OCI-LY3 (cell line): ENCODE results near the gene ENO3.

Experiments used
- H2AFZ ChIP-seq: fragments of 200-600, 300-600 bp; shearing (Covaris generic); 2 replicates; pipeline ENCODE4 v1.6.0; 2014; ENCODE audit warnings: antibody characterized with exemption, low read depth, low read length
- H3K27ac ChIP-seq: fragments of 200-600, 300-600 bp; sonication (generic); 2 replicates; pipeline ENCODE4 v1.5.1; 2014; ENCODE audit warnings: mild to moderate bottlenecking, low read length, moderate library complexity, mixed read lengths
- H3K27me3 ChIP-seq: fragments of 200-600, 300-600 bp; sonication (generic); 2 replicates; pipeline ENCODE4 v1.6.1; 2014; ENCODE audit warnings: low read depth, low read length, mixed read lengths
- H3K36me3 ChIP-seq: fragments of 200-600, 300-600 bp; sonication (generic); replicated peaks from 2 replicates; pipeline ENCODE3; 2014; ENCODE audit warnings: low read depth, low read length, mixed read lengths
- H3K4me1 ChIP-seq: fragments of 300-600, 200-600 bp; sonication (generic); 2 replicates; pipeline ENCODE4 v1.6.1; 2014; ENCODE audit warnings: low read length, mixed read lengths
- H3K4me2 ChIP-seq: fragments of 200-600, 300-600 bp; sonication (generic); 2 replicates; pipeline ENCODE4 v1.6.1; 2014; ENCODE audit warnings: low read length, mixed read lengths
- H3K4me3 ChIP-seq: fragments of 300-600, 200-600 bp; sonication (generic); 2 replicates; pipeline ENCODE4 v1.5.1; 2014; ENCODE audit warnings: antibody characterized with exemption, mild to moderate bottlenecking, low read length, moderate library complexity
- H3K79me2 ChIP-seq: fragments of 300-600, 200-600 bp; shearing (Covaris generic); 2 replicates; pipeline ENCODE4 v1.6.1; 2014; ENCODE audit warnings: mild to moderate bottlenecking, low read length, mixed read lengths
- H3K9ac ChIP-seq: fragments of 300-600, 200-600 bp; shearing (Covaris generic); 2 replicates; pipeline ENCODE4 v1.6.0; 2014; ENCODE audit warnings: mild to moderate bottlenecking, low read length, moderate library complexity
- H3K9me3 ChIP-seq: fragments of 200-600, 300-600 bp; shearing (Covaris generic); 2 replicates; pipeline ENCODE4 v1.6.1; 2014; ENCODE audit warnings: low read length, mixed read lengths; ENCODE audit not compliant: insufficient read depth
- H4K20me1 ChIP-seq: fragments of 200-600, 300-600 bp; sonication (generic); 2 replicates; pipeline ENCODE4 v1.6.1; 2016; ENCODE audit warnings: low read length, mixed read lengths; ENCODE audit not compliant: insufficient read depth
- CTCF ChIP-seq: fragments of 200-600, 300-600 bp; sonication (generic); IDR thresholded peaks from 2 replicates; pipeline ENCODE4 v1.5.1; 2014; ENCODE audit warnings: antibody characterized with exemption, low read length, low read depth
- EZH2phosphoT487 ChIP-seq: fragments of 200-600 bp; shearing (Covaris generic); IDR thresholded peaks from 2 replicates; pipeline ENCODE4 v1.6.1; 2018; ENCODE audit warnings: antibody characterized with exemption, mixed run types, low read depth

Gene ENO3

GRCh38 chr17:4974115-4974670, 23.3 kb downstream of the ENO3 start:
- H3K4me1 ChIP-seq, result peaks cover 5% of the 10 kb centered on the region; the same call in 1 of the 2 replicates
- H3K9ac ChIP-seq, result no peak overlapping the region
- H2AFZ ChIP-seq, result no peak overlapping the region
- H3K4me2 ChIP-seq, result no peak overlapping the region
- H3K9me3 ChIP-seq, result no peaks in the 10 kb centered on the region
- H3K27me3 ChIP-seq, result no peaks in the 10 kb centered on the region
- no peak overlapping the region for H3K27ac ChIP-seq
- TF ChIP-seq CTCF (no peak), EZH2phosphoT487 (no peak)
- H4K20me1 ChIP-seq, result no peaks in the 10 kb centered on the region
- peaks cover 17% of the 10 kb centered on the region for H3K36me3 ChIP-seq
- no peak overlapping the region for H3K4me3 ChIP-seq
- H3K79me2 ChIP-seq, result no peaks in the 10 kb centered on the region

- H3K9ac ChIP-seq, result no peak overlapping the region
- no peaks in the 10 kb centered on the region for H4K20me1 ChIP-seq
- TF ChIP-seq EZH2phosphoT487 (no peak), CTCF (no peak)
- no peak overlapping the region for H3K27ac ChIP-seq
- no peak overlapping the region for H3K4me2 ChIP-seq
- no peaks in the 10 kb centered on the region for H3K79me2 ChIP-seq
- H3K36me3 ChIP-seq, result peaks cover 11% of the 10 kb centered on the region
- no peaks in the 10 kb centered on the region for H3K9me3 ChIP-seq
- no peak overlapping the region for H2AFZ ChIP-seq
- no peak overlapping the region for H3K4me3 ChIP-seq
- peaks cover 20% of the 10 kb centered on the region for H3K4me1 ChIP-seq
- H3K27me3 ChIP-seq, result no peaks in the 10 kb centered on the region
Observed at GRCh38 chr17:4978726-4979125, 27.8 kb downstream of the ENO3 start.

- H3K4me1 ChIP-seq, result peaks cover 20% of the 10 kb centered on the region
- H3K9me3 ChIP-seq, result no peaks in the 10 kb centered on the region
- H2AFZ ChIP-seq, result no peak overlapping the region
- H3K4me2 ChIP-seq, result peak overlapping the region; percentile 19; the same call in 1 of the 2 replicates
- 0 out of 2 replicates have a peak, but pooled peaks cover under 1% of the 10 kb centered on the region for H3K79me2 ChIP-seq
- H3K4me3 ChIP-seq, result no peak overlapping the region
- TF ChIP-seq EZH2phosphoT487 (no peak), CTCF (peak; percentile 58)
- no peak overlapping the region for H3K9ac ChIP-seq
- no peaks in the 10 kb centered on the region for H3K27me3 ChIP-seq
- H3K27ac ChIP-seq, result no peak overlapping the region
- H4K20me1 ChIP-seq, result no peaks in the 10 kb centered on the region
- peaks cover 11% of the 10 kb centered on the region for H3K36me3 ChIP-seq
Observed at GRCh38 chr17:4980644-4981216, 29.8 kb downstream of the ENO3 start.

GRCh38 chr17:4982305-4982704, 31.4 kb downstream of the ENO3 start:
- H3K4me1 ChIP-seq, result peaks cover 27% of the 10 kb centered on the region
- H3K27ac ChIP-seq, result no peak overlapping the region
- H3K9me3 ChIP-seq, result no peaks in the 10 kb centered on the region
- H3K9ac ChIP-seq, result no peak overlapping the region
- H3K4me2 ChIP-seq, result no peak overlapping the region
- H3K79me2 ChIP-seq, result peaks cover 14% of the 10 kb centered on the region
- TF ChIP-seq CTCF (no peak), EZH2phosphoT487 (no peak)
- no peak overlapping the region for H2AFZ ChIP-seq
- no peaks in the 10 kb centered on the region for H3K27me3 ChIP-seq
- no peaks in the 10 kb centered on the region for H4K20me1 ChIP-seq
- H3K36me3 ChIP-seq, result peaks cover 9% of the 10 kb centered on the region
- H3K4me3 ChIP-seq, result no peak overlapping the region
